Neural progenitor cell (in vitro differentiated cells): ENCODE measurements around the gene TEK. TPM values are rescaled to one million over a fixed set of nuclear protein-coding genes. Genes with fewer than 3 reads are reported as not detected.

Experiments
- DNase-seq: peaks from one replicate; pipeline ENCODE4 v3.0.0-alpha.2; 2016; ENCODE audit warnings: low spot score
- H2AFZ ChIP-seq: fragments of 200-600 bp; sonication (generic); replicated peaks from 2 replicates; pipeline ENCODE4 v1.6.1; 2016; ENCODE audit warnings: antibody characterized with exemption
- H3F3A ChIP-seq: fragments of 200-600 bp; sonication (generic); 2 replicates; pipeline ENCODE4 v1.6.1; 2016; ENCODE audit warnings: antibody characterized with exemption, low read depth
- H3K27ac ChIP-seq: fragments of 200-600 bp; sonication (generic); 2 replicates; pipeline ENCODE4 v1.5.1; 2016; ENCODE audit warnings: mild to moderate bottlenecking
- H3K27me3 ChIP-seq: fragments of 200-600 bp; sonication (generic); 2 replicates; pipeline ENCODE4 v1.6.1; 2016; ENCODE audit warnings: mild to moderate bottlenecking, moderate library complexity
- H3K36me3 ChIP-seq: fragments of 200-600 bp; sonication (generic); 2 replicates; pipeline ENCODE4 v1.5.1; 2016
- H3K4me1 ChIP-seq: fragments of 200-600 bp; sonication (generic); 2 replicates; pipeline ENCODE4 v1.6.1; 2016; ENCODE audit warnings: mixed run types
- H3K4me2 ChIP-seq: fragments of 200-600 bp; sonication (generic); 2 replicates; pipeline ENCODE4 v1.6.1; 2016
- H3K4me3 ChIP-seq: fragments of 200-600 bp; sonication (generic); 2 replicates; pipeline ENCODE4 v1.5.1; 2016
- H3K79me2 ChIP-seq: fragments of 200-600 bp; sonication (generic); 2 replicates; pipeline ENCODE4 v1.6.1; 2016; ENCODE audit warnings: low read depth
- H3K9ac ChIP-seq: fragments of 200-600 bp; sonication (generic); 2 replicates; pipeline ENCODE4 v1.6.1; 2016
- H3K9me3 ChIP-seq: fragments of 200-600 bp; sonication (generic); 2 replicates; pipeline ENCODE4 v1.5.1; 2016; ENCODE audit warnings: low read depth
- H4K20me1 ChIP-seq: fragments of 200-600 bp; sonication (generic); 2 replicates; pipeline ENCODE4 v1.6.1; 2016; ENCODE audit warnings: low read depth
- H3K27ac Mint-ChIP-seq: 3 replicates; pipeline ENCODE4 v1.8.0; 2021; ENCODE audit warnings: mixed read lengths
- H3K27me3 Mint-ChIP-seq: 2 replicates; pipeline ENCODE4 v1.8.0; 2022; ENCODE audit warnings: low read depth, mild to moderate bottlenecking, inconsistent platforms, moderate library complexity, mixed read lengths; ENCODE audit not compliant: insufficient read depth
- H3K36me3 Mint-ChIP-seq: 3 replicates; pipeline ENCODE4 v1.8.0; 2021; ENCODE audit warnings: mixed read lengths
- H3K4me1 Mint-ChIP-seq: 3 replicates; pipeline ENCODE4 v1.8.0; 2021; ENCODE audit warnings: mixed read lengths
- H3K4me3 Mint-ChIP-seq: 3 replicates; pipeline ENCODE4 v1.8.0; 2021; ENCODE audit warnings: mild to moderate bottlenecking, moderate library complexity, mixed read lengths
- H3K9me3 Mint-ChIP-seq: 3 replicates; pipeline ENCODE4 v1.8.0; 2020; ENCODE audit warnings: mixed read lengths
- EZH2 ChIP-seq: fragments of 200-600 bp; sonication (generic); IDR thresholded peaks from 2 replicates; pipeline ENCODE4 v1.6.1; 2017; ENCODE audit warnings: antibody characterized with exemption, mild to moderate bottlenecking, moderate library complexity
- EZH2phosphoT487 ChIP-seq: fragments of 200-600 bp; sonication (generic); IDR thresholded peaks from 2 replicates; pipeline ENCODE4 v1.6.1; 2017; ENCODE audit warnings: antibody characterized with exemption
- total RNA-seq: library from RNA; depleted of rRNA; stranded (reverse); fragments of >200 nt; gene quantifications from 2 replicates; pipeline ENCODE4 v1.2.3, GENCODE V29; 2015; ENCODE audit warnings: low replicate concordance
- TF ChIP-seq, protein P1 (sequence below): fragments of 200-600 bp; sonication (generic); IDR thresholded peaks from 2 replicates; pipeline ENCODE4 v1.5.1; 2017; ENCODE audit warnings: antibody characterized with exemption, mild to moderate bottlenecking

TEK gene
- total RNA-seq, 1 donor from 2014 or later = 12.3 TPM

DNA sequence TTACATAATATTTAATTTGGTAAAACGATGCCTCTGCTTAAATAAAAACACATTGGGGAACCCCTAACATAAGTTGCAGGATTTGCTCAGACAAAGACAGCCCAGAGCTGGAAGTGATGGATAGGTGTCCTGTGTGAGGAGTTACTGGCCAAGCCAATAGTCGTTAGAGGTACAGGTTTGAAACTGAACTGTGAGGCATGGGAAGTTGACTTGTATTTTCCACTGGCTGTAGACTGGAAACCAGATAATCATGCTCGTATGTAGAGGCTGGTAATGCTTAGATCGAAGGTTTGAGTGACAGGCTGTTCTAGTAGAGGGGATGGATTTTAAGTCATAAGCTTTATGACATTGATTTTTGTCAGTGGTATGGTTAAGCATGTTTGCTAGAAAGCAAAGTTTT, 24.8 kb downstream of the TEK start:
- no peak for TF ChIP-seq EZH2phosphoT487
- TF ChIP-seq EZH2 = no peak
- TF ChIP-seq, protein P1, sequence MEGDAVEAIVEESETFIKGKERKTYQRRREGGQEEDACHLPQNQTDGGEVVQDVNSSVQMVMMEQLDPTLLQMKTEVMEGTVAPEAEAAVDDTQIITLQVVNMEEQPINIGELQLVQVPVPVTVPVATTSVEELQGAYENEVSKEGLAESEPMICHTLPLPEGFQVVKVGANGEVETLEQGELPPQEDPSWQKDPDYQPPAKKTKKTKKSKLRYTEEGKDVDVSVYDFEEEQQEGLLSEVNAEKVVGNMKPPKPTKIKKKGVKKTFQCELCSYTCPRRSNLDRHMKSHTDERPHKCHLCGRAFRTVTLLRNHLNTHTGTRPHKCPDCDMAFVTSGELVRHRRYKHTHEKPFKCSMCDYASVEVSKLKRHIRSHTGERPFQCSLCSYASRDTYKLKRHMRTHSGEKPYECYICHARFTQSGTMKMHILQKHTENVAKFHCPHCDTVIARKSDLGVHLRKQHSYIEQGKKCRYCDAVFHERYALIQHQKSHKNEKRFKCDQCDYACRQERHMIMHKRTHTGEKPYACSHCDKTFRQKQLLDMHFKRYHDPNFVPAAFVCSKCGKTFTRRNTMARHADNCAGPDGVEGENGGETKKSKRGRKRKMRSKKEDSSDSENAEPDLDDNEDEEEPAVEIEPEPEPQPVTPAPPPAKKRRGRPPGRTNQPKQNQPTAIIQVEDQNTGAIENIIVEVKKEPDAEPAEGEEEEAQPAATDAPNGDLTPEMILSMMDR = no peak

DNA sequence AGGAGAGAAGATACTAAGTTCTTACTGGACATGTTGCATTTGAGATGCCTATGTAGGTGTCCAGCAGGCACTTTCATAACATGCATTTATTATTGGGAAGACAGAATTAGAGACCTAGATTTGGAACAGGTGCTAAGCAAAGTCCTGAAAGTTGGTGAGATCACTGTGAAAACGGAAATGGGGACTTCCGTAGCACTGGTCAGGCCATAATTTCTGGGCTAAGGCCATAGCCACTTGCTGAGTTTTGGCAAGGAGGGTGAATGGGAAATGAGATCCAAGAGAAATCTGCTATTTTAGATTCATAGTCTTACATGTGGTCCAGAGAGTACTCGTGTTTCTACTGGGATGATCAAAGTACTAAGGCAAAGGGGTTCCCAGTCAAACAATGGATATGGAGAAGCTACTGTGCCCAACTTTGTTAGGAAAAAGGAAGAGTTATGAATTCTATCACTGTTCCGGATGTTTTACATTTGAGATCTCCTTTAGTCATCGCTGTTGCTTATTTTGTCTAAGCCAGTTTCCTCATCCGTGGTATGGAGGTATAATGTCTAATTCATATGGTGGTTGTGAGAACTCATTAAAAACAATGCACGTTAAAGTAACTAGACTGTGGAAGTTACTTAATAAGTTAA, 33.4 kb downstream of the TEK start:
- Mint-ChIP-seq H3K9me3 (peaks cover 3% of the 10 kb centered on the region), H3K4me3 (no peak overlapping the region), H3K27me3 (no peaks in the 10 kb centered on the region), H3K36me3 (no peaks in the 10 kb centered on the region), H3K4me1 (peaks cover 3% of the 10 kb centered on the region), H3K27ac (no peak overlapping the region)
- H3K9ac ChIP-seq = no peak overlapping the region
- H4K20me1 ChIP-seq = no peaks in the 10 kb centered on the region
- TF ChIP-seq, protein P1 = no peak
- TF ChIP-seq EZH2phosphoT487 (no peak), EZH2 (no peak)
- no peak overlapping the region for H3K27ac ChIP-seq
- no peak overlapping the region for H2AFZ ChIP-seq
- H3K4me1 ChIP-seq = no peaks in the 10 kb centered on the region
- H3K36me3 ChIP-seq = no peaks in the 10 kb centered on the region
- H3F3A ChIP-seq = no peaks in the 10 kb centered on the region
- no peak overlapping the region for H3K4me2 ChIP-seq
- no peaks in the 10 kb centered on the region for H3K9me3 ChIP-seq
- no peak overlapping the region for H3K4me3 ChIP-seq
- DNase-seq = no peak
- H3K79me2 ChIP-seq = no peaks in the 10 kb centered on the region
- no peaks in the 10 kb centered on the region for H3K27me3 ChIP-seq

More for the DNA sequence above, 24.8 kb downstream of the TEK start:
- no peaks in the 10 kb centered on the region for H3K27me3 Mint-ChIP-seq
- Histone ChIP-seq H3K4me2 (no peak overlapping the region), H3K79me2 (no peaks in the 10 kb centered on the region), H3K36me3 (no peaks in the 10 kb centered on the region), H3K27me3 (no peaks in the 10 kb centered on the region), H3K27ac (no peak overlapping the region), H3K4me3 (no peak overlapping the region), H3K9ac (no peak overlapping the region), H3K9me3 (no peaks in the 10 kb centered on the region), H3F3A (no peaks in the 10 kb centered on the region), H3K4me1 (no peaks in the 10 kb centered on the region), H2AFZ (no peak overlapping the region), H4K20me1 (no peaks in the 10 kb centered on the region)
- DNase-seq = no peak
- H3K9me3 Mint-ChIP-seq = peaks cover 3% of the 10 kb centered on the region
- H3K27ac Mint-ChIP-seq = no peak overlapping the region
- H3K4me3 Mint-ChIP-seq = no peak overlapping the region
- H3K4me1 Mint-ChIP-seq = no peaks in the 10 kb centered on the region
- H3K36me3 Mint-ChIP-seq = no peaks in the 10 kb centered on the region

DNA sequence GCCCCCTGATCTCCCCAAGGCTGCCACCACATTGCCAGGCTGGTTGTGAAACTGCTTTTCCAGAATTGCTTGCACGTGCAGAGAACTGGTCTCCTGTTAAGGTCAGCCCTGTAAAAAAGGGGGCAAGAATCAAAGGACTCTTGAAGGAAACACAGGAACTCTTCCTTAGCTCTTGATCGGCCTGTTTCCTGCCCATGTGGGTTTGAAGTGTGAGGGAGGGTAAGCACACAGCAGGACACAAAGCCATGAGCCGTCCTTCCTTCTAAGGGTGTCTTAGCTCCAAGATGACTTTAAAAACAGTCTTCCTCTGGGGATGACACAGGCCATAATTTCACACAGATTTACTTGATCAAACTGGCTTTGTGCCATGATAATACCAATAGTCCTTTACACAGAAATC, 36.1 kb downstream of the TEK start:
- Histone ChIP-seq H3K79me2 (no peaks in the 10 kb centered on the region), H3F3A (no peaks in the 10 kb centered on the region), H4K20me1 (no peaks in the 10 kb centered on the region), H2AFZ (no peak overlapping the region), H3K4me1 (no peaks in the 10 kb centered on the region), H3K9ac (no peak overlapping the region), H3K36me3 (no peaks in the 10 kb centered on the region), H3K4me3 (no peak overlapping the region), H3K27me3 (no peaks in the 10 kb centered on the region), H3K27ac (no peak overlapping the region), H3K4me2 (no peak overlapping the region), H3K9me3 (no peaks in the 10 kb centered on the region)
- no peak for DNase-seq
- peaks cover 3% of the 10 kb centered on the region for H3K4me1 Mint-ChIP-seq
- no peaks in the 10 kb centered on the region for H3K36me3 Mint-ChIP-seq
- no peaks in the 10 kb centered on the region for H3K9me3 Mint-ChIP-seq
- no peak overlapping the region for H3K27ac Mint-ChIP-seq
- H3K4me3 Mint-ChIP-seq = no peak overlapping the region
- H3K27me3 Mint-ChIP-seq = no peaks in the 10 kb centered on the region
- TF ChIP-seq EZH2phosphoT487 = no peak
- TF ChIP-seq, protein P1 = no peak
- TF ChIP-seq EZH2 = no peak
